Skeletal muscle satellite cell (primary cell): Measurements from ENCODE around the gene DNAH17.

Experiments used
- H3K27me3 ChIP-seq: 2 replicates; pipeline ENCODE4 v1.7.0; 2013; ENCODE audit warnings: low read length; ENCODE audit not compliant: control insufficient read depth, insufficient read depth
- H3K36me3 ChIP-seq: 2 replicates; pipeline ENCODE4 v1.7.0; 2013; ENCODE audit warnings: mild to moderate bottlenecking, control low read depth, low read length; ENCODE audit not compliant: insufficient read depth
- H3K4me1 ChIP-seq: 2 replicates; pipeline ENCODE4 v1.7.0; 2013; ENCODE audit warnings: low read length; ENCODE audit not compliant: control insufficient read depth, insufficient read depth
- H3K4me2 ChIP-seq: 2 replicates; pipeline ENCODE4 v1.7.0; 2013; ENCODE audit warnings: mild to moderate bottlenecking, low read length
- H3K4me3 ChIP-seq: 2 replicates; pipeline ENCODE4 v1.7.0; 2013; ENCODE audit warnings: low read length
- H3K9ac ChIP-seq: 2 replicates; pipeline ENCODE4 v1.7.0; 2013; ENCODE audit warnings: mild to moderate bottlenecking, low read depth, low read length, moderate library complexity
- H3K9me3 ChIP-seq: replicated peaks from 2 replicates; pipeline ENCODE4 v1.7.0; 2013; ENCODE audit warnings: mild to moderate bottlenecking, control low read depth, low read length

DNAH17 gene

DNA sequence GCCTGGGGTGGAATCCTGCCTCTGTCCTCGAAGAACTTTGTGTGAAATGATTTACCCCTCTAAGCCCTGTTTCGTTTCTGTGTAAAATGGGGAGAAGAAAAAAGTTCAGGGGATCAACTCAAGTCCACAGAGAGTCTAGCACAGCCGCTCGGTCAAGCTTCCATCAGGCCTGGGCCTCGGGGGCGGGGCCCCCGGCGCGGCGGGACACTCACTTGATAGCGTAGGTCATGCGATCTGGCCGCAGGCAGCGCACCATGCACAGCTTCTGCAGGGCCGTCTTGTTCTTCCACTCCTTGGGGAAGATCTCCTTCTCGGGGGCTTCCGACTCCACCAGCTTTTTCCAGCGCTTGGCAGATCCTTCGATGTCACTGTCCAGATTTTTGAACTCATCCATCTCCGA lies 132.8 kb downstream of the DNAH17 start:
- Histone ChIP-seq H3K36me3 (no peaks in the 10 kb centered on the region), H3K27me3 (peaks cover 17% of the 10 kb centered on the region), H3K9ac (no peak overlapping the region)

DNA sequence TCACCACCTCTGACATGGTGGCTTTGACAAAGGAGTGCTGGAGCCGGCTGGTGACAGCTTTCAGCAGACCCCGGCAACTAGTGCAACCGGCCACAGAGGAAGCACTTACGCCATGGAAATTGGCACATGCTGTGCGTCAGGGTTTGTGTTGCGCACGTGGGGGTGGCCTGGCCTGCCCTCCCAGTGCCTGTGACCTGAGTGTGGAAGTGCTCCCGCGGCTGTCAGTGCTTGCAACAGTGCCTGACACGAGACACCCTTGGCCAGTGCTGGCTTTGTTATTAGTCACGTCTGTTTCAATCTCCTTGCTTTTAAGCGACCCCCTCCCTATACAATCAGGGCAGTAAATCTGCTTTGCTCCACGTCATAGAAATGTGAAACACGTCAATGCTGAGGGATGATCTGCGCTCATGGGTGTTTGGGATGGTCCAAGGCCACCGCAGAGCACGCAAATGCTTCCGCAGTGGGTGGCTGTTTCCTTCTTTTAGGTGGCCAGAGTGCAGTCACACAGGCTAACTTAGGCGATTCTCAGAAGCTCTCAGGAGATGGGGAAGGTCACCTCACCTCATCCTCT lies 134.5 kb downstream of the DNAH17 start:
- H3K9me3 ChIP-seq = no peaks in the 10 kb centered on the region
- H3K4me1 ChIP-seq = no peaks in the 10 kb centered on the region
- H3K27me3 ChIP-seq = peaks cover 17% of the 10 kb centered on the region
- H3K4me2 ChIP-seq = no peak overlapping the region
- H3K36me3 ChIP-seq = no peaks in the 10 kb centered on the region
- H3K9ac ChIP-seq = no peak overlapping the region
- H3K4me3 ChIP-seq = no peak overlapping the region

More for the DNA sequence above, 132.8 kb downstream of the DNAH17 start:
- no peak overlapping the region for H3K4me3 ChIP-seq
- no peak overlapping the region for H3K4me2 ChIP-seq
- H3K9me3 ChIP-seq = no peaks in the 10 kb centered on the region
- no peaks in the 10 kb centered on the region for H3K4me1 ChIP-seq

DNA sequence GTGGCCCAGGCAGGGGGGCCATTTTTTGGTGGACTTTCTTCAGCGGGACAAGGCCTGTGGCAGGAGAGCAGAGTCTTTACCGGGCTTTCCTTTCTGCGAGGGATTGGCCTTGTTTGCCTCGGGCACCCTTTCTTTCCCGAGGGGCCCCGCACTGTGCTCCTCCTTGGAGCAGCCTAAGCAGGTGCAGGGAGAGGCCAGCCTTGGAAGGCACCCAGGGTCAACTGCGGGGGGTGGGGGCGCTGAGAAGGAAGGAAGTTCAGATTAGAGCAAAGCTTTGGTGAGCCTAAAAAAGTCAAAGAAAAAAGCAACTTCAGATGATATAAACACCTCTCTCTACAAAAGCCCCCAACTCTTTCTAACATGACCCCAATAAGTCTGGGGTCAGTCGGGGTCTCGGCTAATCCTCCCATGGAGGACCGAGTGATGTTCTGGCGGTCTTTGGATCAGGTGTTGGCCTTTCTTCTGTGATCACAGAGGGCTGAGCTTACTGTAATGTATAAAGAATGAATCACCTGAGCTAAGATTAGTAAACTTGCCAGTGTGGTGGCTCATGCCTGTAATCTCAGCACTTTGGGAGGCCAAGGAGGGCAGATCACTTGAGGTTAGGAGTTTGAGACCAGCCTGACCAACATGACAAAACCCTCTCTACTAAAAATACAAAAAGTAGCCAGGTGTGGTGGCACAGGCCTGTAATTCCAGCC lies 135.8 kb downstream of the DNAH17 start:
- Histone ChIP-seq H3K9ac (no peak overlapping the region), H3K4me2 (no peak overlapping the region), H3K36me3 (no peaks in the 10 kb centered on the region), H3K9me3 (no peaks in the 10 kb centered on the region), H3K27me3 (peaks cover 25% of the 10 kb centered on the region), H3K4me3 (no peak overlapping the region), H3K4me1 (peaks cover 6% of the 10 kb centered on the region)

DNA sequence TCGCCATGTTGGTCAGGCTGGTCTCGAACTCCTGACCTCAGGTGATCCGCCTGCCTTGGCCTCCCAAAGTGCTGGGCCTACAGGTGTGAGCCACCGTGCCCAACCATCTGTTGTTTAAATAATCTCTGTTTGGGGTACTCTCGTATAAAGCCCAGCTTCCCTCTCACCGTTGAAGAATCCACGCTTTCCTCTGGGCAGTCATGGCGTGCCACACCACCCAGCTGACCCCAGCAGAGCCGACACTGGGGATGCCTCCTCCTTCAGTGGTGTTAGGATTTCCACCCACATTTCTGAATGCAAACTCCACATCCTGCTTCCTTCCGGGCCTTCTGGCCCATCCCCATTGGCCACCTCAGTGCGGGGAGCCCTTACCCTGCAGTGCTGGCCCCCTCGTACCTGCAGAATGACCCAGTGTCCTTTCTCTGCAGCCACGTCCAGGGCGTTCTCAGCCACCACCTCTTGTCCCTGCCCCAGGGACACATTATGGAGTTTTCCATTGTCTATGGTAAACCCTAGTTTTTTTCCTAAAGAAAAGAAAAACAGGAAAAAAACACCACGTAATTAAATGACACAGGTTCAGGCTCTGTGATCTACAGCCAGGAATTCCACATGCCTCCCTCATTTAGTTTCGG lies 138.4 kb downstream of the DNAH17 start:
- no peak overlapping the region for H3K9ac ChIP-seq
- H3K9me3 ChIP-seq = no peaks in the 10 kb centered on the region
- no peak overlapping the region for H3K4me3 ChIP-seq
- no peak overlapping the region for H3K4me2 ChIP-seq
- H3K27me3 ChIP-seq = peaks cover 33% of the 10 kb centered on the region
- H3K4me1 ChIP-seq = peaks cover 6% of the 10 kb centered on the region
- no peaks in the 10 kb centered on the region for H3K36me3 ChIP-seq

DNA sequence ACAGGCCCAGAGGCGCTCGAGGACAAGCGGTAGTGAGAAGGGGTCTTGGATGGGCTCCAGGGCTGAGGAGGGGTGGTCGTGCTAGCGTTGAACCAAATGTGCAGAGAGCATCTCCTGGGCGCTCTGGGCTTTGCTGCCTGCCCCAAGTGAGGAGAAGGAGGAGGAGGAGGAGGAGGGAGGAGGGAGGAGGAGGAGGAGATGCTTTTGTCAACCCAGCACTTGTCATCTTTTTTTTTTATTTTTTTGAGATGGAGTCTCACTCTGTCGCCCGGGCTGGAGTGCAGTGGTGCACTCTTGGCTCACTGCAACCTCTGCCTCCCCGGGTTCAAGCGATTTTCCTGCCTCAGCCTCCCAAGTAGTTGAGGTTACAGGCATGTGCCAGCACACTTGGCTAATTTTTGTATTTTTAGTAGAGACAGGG lies 138.9 kb downstream of the DNAH17 start:
- Histone ChIP-seq H3K36me3 (no peaks in the 10 kb centered on the region), H3K4me2 (no peak overlapping the region), H3K4me1 (peaks cover 6% of the 10 kb centered on the region), H3K4me3 (no peak overlapping the region), H3K9ac (no peak overlapping the region), H3K27me3 (peaks cover 34% of the 10 kb centered on the region), H3K9me3 (no peaks in the 10 kb centered on the region)

DNA sequence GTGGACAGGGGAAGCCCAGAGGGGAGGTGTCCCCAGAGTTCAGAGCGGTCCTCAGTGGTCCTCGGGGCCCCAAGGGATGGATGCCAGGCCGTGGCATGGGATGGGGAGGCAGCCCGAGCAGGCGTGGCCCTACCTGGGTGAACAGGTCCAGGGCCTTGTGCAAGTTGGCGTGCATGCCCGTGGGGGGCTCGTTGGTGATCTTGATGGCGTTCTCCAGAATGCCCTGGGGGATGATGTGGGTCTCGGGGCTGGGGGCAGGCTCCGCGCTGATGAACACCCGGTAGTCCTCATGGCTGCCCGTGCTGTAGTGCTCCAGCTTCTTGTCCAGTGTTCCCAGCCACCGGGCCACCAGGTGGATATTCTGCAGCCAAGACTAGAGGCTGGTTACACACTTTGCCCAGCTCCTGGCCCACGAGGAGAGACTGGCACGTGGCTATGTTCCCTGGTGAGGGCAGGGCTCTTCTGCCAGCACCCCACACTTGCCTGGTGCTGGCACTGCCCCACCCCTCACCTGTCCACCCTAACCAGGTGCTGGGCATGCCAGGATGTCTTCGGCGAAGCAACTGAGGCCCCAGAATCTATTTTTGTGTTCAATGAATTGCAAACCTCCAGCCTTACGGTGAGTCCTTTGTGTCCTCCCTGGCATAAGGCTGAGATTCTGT lies 139.6 kb downstream of the DNAH17 start:
- peaks cover 36% of the 10 kb centered on the region for H3K27me3 ChIP-seq

DNA sequence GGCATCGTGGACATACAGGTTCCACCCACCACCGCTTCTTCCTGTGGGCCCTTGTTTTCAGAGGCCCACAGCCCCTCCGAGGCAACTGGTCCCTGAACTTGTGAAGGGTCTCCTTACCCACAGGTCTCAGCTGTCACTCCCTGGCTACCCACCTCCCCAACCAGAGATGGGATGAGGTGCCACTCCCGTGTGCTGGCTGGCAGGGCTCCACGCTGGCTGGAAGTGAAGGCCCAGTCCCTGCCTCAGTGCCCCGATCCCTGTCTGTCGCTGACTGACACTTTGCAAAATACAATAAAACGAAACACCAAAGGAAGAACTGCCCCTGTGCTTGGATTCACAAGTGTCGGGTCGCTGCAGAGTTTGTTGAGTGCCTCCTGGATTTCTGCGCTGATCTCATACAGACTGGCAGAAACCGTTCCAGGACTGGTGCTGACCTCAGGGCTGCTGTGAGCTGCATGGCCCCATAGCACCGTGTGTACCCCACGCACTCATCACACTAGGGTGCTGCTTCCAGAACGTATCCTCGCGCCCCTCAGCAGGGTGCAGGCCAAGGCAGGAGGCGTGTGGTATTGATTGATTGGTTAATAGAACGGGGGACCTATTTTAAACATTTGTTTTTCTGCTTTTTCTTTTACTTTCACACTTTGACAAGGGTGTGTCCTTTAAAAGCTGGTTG lies 141.7 kb downstream of the DNAH17 start:
- Histone ChIP-seq H3K4me3 (no peak overlapping the region), H3K4me2 (no peak overlapping the region), H3K27me3 (peaks cover 25% of the 10 kb centered on the region), H3K9me3 (no peaks in the 10 kb centered on the region), H3K9ac (no peak overlapping the region), H3K4me1 (peaks cover 6% of the 10 kb centered on the region), H3K36me3 (no peaks in the 10 kb centered on the region)

More for the DNA sequence above, 139.6 kb downstream of the DNAH17 start:
- Histone ChIP-seq H3K9ac (no peak overlapping the region), H3K4me3 (no peak overlapping the region), H3K9me3 (no peaks in the 10 kb centered on the region), H3K4me1 (peaks cover 6% of the 10 kb centered on the region), H3K4me2 (no peak overlapping the region), H3K36me3 (no peaks in the 10 kb centered on the region)

DNA sequence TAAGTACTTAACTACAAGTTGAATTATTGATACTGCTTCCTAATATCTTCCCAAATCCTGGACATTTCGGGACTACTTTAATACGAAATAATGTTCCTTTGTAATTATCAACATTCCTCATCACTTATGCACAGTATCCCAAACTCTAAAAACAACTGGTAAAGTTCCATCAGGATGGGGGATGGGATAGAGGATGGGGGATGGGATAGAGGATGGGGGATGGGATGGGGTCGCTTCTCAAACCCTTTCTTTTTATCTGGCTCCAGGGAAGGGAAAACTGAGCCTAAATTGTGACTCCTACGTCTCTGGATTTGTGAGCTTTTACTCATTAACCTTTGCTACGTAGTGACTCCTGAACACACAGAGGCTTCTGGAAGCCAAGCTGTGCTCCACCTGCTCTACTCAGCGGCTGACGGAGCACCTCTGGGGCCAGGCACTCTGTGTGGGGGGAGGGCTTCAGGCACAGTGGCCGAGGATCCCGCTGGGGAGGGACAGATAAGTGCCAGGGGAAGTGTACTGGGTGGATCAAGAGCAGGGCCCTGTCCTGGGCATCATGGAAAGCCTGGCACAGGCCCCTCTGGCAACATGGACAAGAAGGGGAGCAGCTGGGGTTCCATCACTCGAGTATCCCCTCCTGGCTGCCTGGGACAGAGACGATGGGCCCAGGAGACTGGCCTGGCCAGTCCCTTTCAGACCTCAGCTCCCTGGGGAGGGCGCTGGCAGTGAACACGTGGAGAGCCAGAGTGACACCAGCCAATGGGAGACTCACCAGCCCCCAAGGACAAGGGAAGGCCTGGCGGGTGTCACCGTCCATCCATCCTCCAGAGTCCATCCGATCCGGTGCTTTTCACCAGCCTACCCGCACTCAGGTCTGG lies 142.5 kb downstream of the DNAH17 start:
- Histone ChIP-seq H3K27me3 (peaks cover 25% of the 10 kb centered on the region), H3K4me2 (no peak overlapping the region), H3K9ac (no peak overlapping the region), H3K36me3 (peaks cover 3% of the 10 kb centered on the region), H3K4me1 (peaks cover 6% of the 10 kb centered on the region), H3K4me3 (no peak overlapping the region), H3K9me3 (no peaks in the 10 kb centered on the region)

DNA sequence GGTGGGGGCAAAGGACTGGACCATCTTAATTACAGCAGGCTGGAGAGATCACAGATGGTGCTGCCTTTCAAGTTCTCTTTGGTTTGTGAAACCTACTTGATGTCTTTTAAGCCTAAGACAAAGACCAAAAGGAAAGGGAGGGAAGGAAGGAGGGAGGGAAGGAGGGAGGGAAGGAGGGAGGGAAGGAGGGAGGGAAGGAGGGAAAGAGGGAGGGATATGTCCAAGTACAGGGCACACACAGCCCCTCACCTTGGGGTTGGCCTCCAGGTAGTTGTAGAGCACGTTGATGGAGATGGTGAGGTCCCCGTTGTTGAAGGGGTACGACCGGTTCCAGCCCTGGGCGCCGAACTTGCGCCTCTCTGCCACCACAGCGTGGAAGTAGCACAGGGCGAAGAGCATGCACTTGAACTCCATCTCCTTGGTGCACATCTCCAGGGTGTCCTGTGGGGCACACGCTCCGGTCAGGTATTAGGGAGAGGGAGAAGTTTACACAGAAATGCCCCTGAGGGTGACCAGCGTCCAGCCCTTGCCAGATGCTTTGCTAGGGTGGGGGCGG lies 143.3 kb downstream of the DNAH17 start:
- no peak overlapping the region for H3K4me2 ChIP-seq

DNA sequence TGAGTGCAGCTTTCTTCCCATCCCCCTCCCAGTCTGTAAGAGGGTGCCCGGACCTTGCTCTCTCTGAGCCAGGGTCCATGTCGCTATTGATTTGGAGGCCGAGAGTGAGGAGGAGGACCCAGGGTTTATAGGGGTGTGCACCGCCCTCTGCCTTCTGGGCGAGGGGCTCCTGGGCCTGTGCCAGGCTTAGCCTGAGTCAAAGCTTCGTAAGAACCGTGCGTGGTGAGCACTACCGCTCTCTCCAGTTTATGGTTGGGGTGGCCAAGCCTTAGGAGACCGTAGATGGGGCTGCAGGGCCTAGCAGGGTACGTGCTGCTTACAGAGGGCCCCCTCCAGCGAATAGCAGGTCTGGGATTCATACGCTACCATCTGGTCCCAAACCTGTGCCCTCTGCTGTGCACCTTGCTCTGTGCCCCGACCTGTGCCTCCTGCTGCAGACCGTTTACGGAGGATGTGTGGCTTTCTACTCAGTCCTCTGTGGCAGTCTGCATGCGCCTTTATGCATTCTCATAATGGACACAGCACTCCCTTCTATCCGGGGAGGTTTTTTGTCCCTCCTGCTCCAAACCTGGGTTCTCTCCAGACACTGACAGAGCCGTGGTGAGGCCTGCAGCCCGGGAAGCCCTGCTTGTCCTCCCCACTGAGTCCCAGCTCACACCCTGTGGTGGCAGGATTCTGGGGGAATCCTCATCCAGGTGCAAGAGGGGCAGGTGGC lies 144.0 kb downstream of the DNAH17 start:
- Histone ChIP-seq H3K36me3 (peaks cover 12% of the 10 kb centered on the region), H3K27me3 (peaks cover 25% of the 10 kb centered on the region), H3K4me2 (no peak overlapping the region), H3K9ac (no peak overlapping the region), H3K4me1 (peaks cover 6% of the 10 kb centered on the region), H3K9me3 (no peaks in the 10 kb centered on the region), H3K4me3 (no peak overlapping the region)

More for the DNA sequence above, 143.3 kb downstream of the DNAH17 start:
- Histone ChIP-seq H3K9me3 (no peaks in the 10 kb centered on the region), H3K27me3 (peaks cover 25% of the 10 kb centered on the region), H3K36me3 (peaks cover 7% of the 10 kb centered on the region), H3K4me3 (no peak overlapping the region), H3K9ac (no peak overlapping the region), H3K4me1 (peaks cover 6% of the 10 kb centered on the region)
